PFSK-1 (cell line): ENCODE results near the gene ZDHHC7.

Source experiments
- FOXP2 ChIP-seq: optimal IDR thresholded peaks from 2 replicates; pipeline ENCODE3; 2011; ENCODE audit warnings: borderline replicate concordance, control low read depth, inconsistent platforms; ENCODE audit not compliant: insufficient read depth; ENCODE audit errors: extremely low read length, extremely low read depth
- POLR2AphosphoS5 ChIP-seq: IDR thresholded peaks from 2 replicates; pipeline ENCODE4 v1.6.1; 2012; ENCODE audit warnings: low read depth, mild to moderate bottlenecking, control low read depth, low read length, moderate library complexity
- SIN3A ChIP-seq: IDR thresholded peaks from 2 replicates; pipeline ENCODE4 v1.6.1; 2012; ENCODE audit warnings: mild to moderate bottlenecking, low read length, moderate library complexity, borderline replicate concordance; ENCODE audit not compliant: insufficient read depth
- TAF1 ChIP-seq: IDR thresholded peaks from 2 replicates; pipeline ENCODE4 v1.6.1; 2012; ENCODE audit warnings: low read length, control low read depth, borderline replicate concordance; ENCODE audit not compliant: insufficient read depth
- TF ChIP-seq, protein P1 (sequence below), 2 experiments: IDR thresholded peaks; 2 replicates each; pipeline versions ENCODE4 v1.6.1 to v1.8.0; 2011 to 2012; ENCODE audit warnings: low read depth in 2 of 2, low read length in 2 of 2, control low read depth in 1 of 2, inconsistent platforms in 1 of 2, mild to moderate bottlenecking in 1 of 2, moderate library complexity in 1 of 2; ENCODE audit not compliant: insufficient read depth in 1 of 2

DNA sequence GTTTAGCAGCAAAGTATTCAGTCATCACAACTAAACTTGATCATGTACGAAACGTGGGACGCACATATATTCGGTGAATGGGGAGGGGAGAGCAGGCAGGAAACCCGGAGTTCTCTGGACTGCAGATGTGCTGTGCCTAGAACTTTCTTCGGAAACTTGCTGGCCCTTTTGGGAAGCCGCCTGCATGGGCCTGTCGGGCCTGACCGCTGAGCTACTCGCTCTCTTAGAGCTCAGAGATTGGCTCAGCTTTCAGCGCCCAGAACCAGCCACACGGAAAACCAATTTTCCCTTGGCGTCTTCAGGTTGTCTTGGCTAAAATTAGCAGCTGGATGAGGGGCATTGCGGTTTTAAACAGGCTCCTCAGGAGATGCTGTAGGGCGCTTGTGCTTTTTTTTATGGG, 38.1 kb downstream of the ZDHHC7 start:
- TF ChIP-seq POLR2AphosphoS5 (no peak), TAF1 (no peak), SIN3A (no peak), FOXP2 (no peak)
- TF ChIP-seq, protein P1, sequence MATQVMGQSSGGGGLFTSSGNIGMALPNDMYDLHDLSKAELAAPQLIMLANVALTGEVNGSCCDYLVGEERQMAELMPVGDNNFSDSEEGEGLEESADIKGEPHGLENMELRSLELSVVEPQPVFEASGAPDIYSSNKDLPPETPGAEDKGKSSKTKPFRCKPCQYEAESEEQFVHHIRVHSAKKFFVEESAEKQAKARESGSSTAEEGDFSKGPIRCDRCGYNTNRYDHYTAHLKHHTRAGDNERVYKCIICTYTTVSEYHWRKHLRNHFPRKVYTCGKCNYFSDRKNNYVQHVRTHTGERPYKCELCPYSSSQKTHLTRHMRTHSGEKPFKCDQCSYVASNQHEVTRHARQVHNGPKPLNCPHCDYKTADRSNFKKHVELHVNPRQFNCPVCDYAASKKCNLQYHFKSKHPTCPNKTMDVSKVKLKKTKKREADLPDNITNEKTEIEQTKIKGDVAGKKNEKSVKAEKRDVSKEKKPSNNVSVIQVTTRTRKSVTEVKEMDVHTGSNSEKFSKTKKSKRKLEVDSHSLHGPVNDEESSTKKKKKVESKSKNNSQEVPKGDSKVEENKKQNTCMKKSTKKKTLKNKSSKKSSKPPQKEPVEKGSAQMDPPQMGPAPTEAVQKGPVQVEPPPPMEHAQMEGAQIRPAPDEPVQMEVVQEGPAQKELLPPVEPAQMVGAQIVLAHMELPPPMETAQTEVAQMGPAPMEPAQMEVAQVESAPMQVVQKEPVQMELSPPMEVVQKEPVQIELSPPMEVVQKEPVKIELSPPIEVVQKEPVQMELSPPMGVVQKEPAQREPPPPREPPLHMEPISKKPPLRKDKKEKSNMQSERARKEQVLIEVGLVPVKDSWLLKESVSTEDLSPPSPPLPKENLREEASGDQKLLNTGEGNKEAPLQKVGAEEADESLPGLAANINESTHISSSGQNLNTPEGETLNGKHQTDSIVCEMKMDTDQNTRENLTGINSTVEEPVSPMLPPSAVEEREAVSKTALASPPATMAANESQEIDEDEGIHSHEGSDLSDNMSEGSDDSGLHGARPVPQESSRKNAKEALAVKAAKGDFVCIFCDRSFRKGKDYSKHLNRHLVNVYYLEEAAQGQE (IDR thresholded peaks at IDR 0.05; ENCODE audit: insufficient read depth in 1 of 2, low read depth in 2 of 2, low read length in 2 of 2), result no peak
